Aorta (tissue), 5 donors: Measurements from ENCODE around the gene SYTL3. TPM values are rescaled to one million over a fixed set of nuclear protein-coding genes. Genes with fewer than 3 reads are reported as not detected.
"Not testable (repeated sequence)": the region's sequence is repeated elsewhere in the genome, so short reads cannot be mapped to it uniquely, and the experiment has no call there.

Experiments used
- ATAC-seq: fragments of 200-7000 bp; cut with Tn5 transposase; one replicate; pipeline ENCODE4 v1.9.1; 2022; ENCODE audit warnings: moderate library complexity; ENCODE audit not compliant: low FRiP score
- DNase-seq, 2 donors: peaks; one replicate each; pipeline ENCODE4 v3.0.0-alpha.2; 2020
- H3K27ac ChIP-seq, 2 donors: one replicate each; pipeline ENCODE4 v1.5.1; 2013; ENCODE audit warnings: low read length in 2 of 2, mild to moderate bottlenecking in 2 of 2, moderate library complexity in 2 of 2, control low read depth in 1 of 2, inconsistent platforms in 1 of 2, low read depth in 1 of 2
- H3K27me3 ChIP-seq, 2 donors: one replicate each; pipeline ENCODE4 v1.6.1; 2013; ENCODE audit warnings: control low read depth in 1 of 2, low read length in 1 of 2, mild to moderate bottlenecking in 1 of 2, moderate library complexity in 1 of 2; ENCODE audit not compliant: insufficient read depth in 2 of 2, control insufficient read depth in 1 of 2
- H3K36me3 ChIP-seq, 2 donors: one replicate each; pipeline ENCODE4 v1.6.1; 2013; ENCODE audit warnings: control low read depth in 1 of 2, low read length in 1 of 2, mild to moderate bottlenecking in 1 of 2; ENCODE audit not compliant: insufficient read depth in 2 of 2, control insufficient read depth in 1 of 2
- H3K4me1 ChIP-seq, 2 donors: one replicate each; pipeline ENCODE4 v1.6.1; 2013; ENCODE audit warnings: low read length in 2 of 2, control low read depth in 1 of 2, mild to moderate bottlenecking in 1 of 2, moderate library complexity in 1 of 2; ENCODE audit not compliant: insufficient read depth in 2 of 2, control insufficient read depth in 1 of 2
- H3K4me3 ChIP-seq, 2 donors: one replicate each; pipeline ENCODE4 v1.5.1; 2013; ENCODE audit warnings: low read length in 2 of 2, control low read depth in 1 of 2, mild to moderate bottlenecking in 1 of 2
- H3K9me3 ChIP-seq: one replicate; pipeline ENCODE4 v1.6.1; 2013; ENCODE audit warnings: mild to moderate bottlenecking, low read length; ENCODE audit not compliant: control insufficient read depth
- WGBS, 2 donors: extraction: QIAGEN DNeasy Blood & Tissue Kit; methylation state at CpG; one replicate each; pipeline ENCODE4 v1.1.7; 2013; 5-methylcytosine and 5-hydroxymethylcytosine counted together
- intact Hi-C, 2 donors: fragments of 100-400 bp; cut with DNase I; formaldehyde crosslinking; loops; one replicate each; pipeline versions ENCODE4 v1.14.2 to v1.15.0; 2022
- polyA plus RNA-seq, 2 donors: library from polyadenylated mRNA; stranded (reverse); fragments of 200-250 nt; gene quantifications; one replicate each; pipeline ENCODE4 v1.2.3, GENCODE V29; 2013
- total RNA-seq, 2 donors: library from RNA; stranded (reverse); fragmentation: NEBNext Ultra II Directional; extraction: Animal tissue kit (Norgen Biotek cat#: 25700); gene quantifications; one replicate each; pipeline ENCODE4 v1.2.1, GENCODE V29; 2021
- donor health status: healthy with polysubstance abuse.
- donor health status: Bipolar disorder and iron deficiency.
- donor health status: DM: no; HTN: no; CAD: no.
- donor health status: DM: no; HTN: no; CAD: no.
- donor health status: DM: yes; HTN: yes; CAD: no.

SYTL3 gene
- total and polyA plus RNA-seq, 4 donors, result 0.64 to 4.7 (median 2.4) TPM

- WGBS, 2 donors, result 97 to 98% methylated on average over 18 of the region's 18 CpGs
- no peak overlapping the region for H3K4me3 ChIP-seq
- intact Hi-C loops, result no loop called here
Observed at GRCh38 chr6:158665332-158665731, 15.5 kb downstream of the SYTL3 start.

GRCh38 chr6:158666628-158667359, 16.9 kb downstream of the SYTL3 start:
- H3K27ac ChIP-seq, result no peak overlapping the region
- intact Hi-C loops, result no loop called here

More at GRCh38 chr6:158665332-158665731, 15.5 kb downstream of the SYTL3 start:
- Histone ChIP-seq H3K27ac (no peak overlapping the region), H3K36me3 (no peaks in the 10 kb centered on the region), H3K4me1 (no peaks in the 10 kb centered on the region), H3K9me3 (no peaks in the 10 kb centered on the region), H3K27me3 (no peaks in the 10 kb centered on the region)
- ATAC-seq (no peak), DNase-seq (no peak)

GRCh38 chr6:158667360-158667981, 17.6 kb downstream of the SYTL3 start:
- intact Hi-C loops, result no loop called here
- WGBS, 2 donors, result 94 to 95% methylated on average over 8 of the region's 8 CpGs
- ATAC-seq (no peak), DNase-seq (no peak)
- no peaks in the 10 kb centered on the region for H3K36me3 ChIP-seq
- no peak overlapping the region for H3K4me3 ChIP-seq
- H3K9me3 ChIP-seq, result no peaks in the 10 kb centered on the region
- H3K27me3 ChIP-seq, result no peaks in the 10 kb centered on the region
- no peaks in the 10 kb centered on the region for H3K4me1 ChIP-seq
- H3K27ac ChIP-seq, result no peak overlapping the region

More at GRCh38 chr6:158666628-158667359, 16.9 kb downstream of the SYTL3 start:
- DNase-seq (no peak), ATAC-seq (peak; percentile 45)
- H3K4me3 ChIP-seq, result no peak overlapping the region
- H3K36me3 ChIP-seq, result no peaks in the 10 kb centered on the region
- no peaks in the 10 kb centered on the region for H3K4me1 ChIP-seq
- no peaks in the 10 kb centered on the region for H3K27me3 ChIP-seq
- 85% methylated on average over 14 of the region's 14 CpGs for WGBS, 2 donors
- H3K9me3 ChIP-seq, result no peaks in the 10 kb centered on the region

- WGBS, 2 donors, result 76 to 89% methylated on average over 7 of the region's 7 CpGs
- no peak overlapping the region for H3K4me3 ChIP-seq
- H3K27me3 ChIP-seq, result no peaks in the 10 kb centered on the region
- ATAC-seq (no peak), DNase-seq (no peak)
- H3K4me1 ChIP-seq, result no peaks in the 10 kb centered on the region
- no peak overlapping the region for H3K27ac ChIP-seq
- H3K9me3 ChIP-seq, result no peaks in the 10 kb centered on the region
- intact Hi-C loops, result no loop called here
- H3K36me3 ChIP-seq, result no peaks in the 10 kb centered on the region
Observed at GRCh38 chr6:158668707-158669103, 18.9 kb downstream of the SYTL3 start.

- H3K4me1 ChIP-seq, result no peaks in the 10 kb centered on the region
- ATAC-seq (no peak), DNase-seq (peak in 1 of 2 donors; percentile 2)
- H3K9me3 ChIP-seq, result no peaks in the 10 kb centered on the region
- H3K27ac ChIP-seq, result no peak overlapping the region
- no peaks in the 10 kb centered on the region for H3K27me3 ChIP-seq
- 82 to 87% methylated on average over 7 of the region's 7 CpGs for WGBS, 2 donors
- intact Hi-C loops, result no loop called here
- H3K4me3 ChIP-seq, result no peak overlapping the region
- no peaks in the 10 kb centered on the region for H3K36me3 ChIP-seq
Observed at GRCh38 chr6:158669145-158670035, 19.5 kb downstream of the SYTL3 start.

- intact Hi-C loops, ATAC-seq, H3K9me3 ChIP-seq, H3K4me1 ChIP-seq, H3K27ac ChIP-seq, H3K36me3 ChIP-seq, H3K27me3 ChIP-seq, DNase-seq, H3K4me3 ChIP-seq: not testable (repeated sequence)
- WGBS, 2 donors, result 86 to 87% methylated on average over 8 of the region's 8 CpGs
Observed at GRCh38 chr6:158672119-158672518, 22.3 kb downstream of the SYTL3 start.

GRCh38 chr6:158672726-158673125, 22.9 kb downstream of the SYTL3 start:
- DNase-seq (no peak), ATAC-seq (no peak)
- Histone ChIP-seq H3K27ac (no peak overlapping the region), H3K27me3 (no peaks in the 10 kb centered on the region), H3K4me3 (no peak overlapping the region), H3K9me3 (no peaks in the 10 kb centered on the region), H3K36me3 (no peaks in the 10 kb centered on the region), H3K4me1 (no peaks in the 10 kb centered on the region)
- intact Hi-C loops, result no loop called here
- 95 to 96% methylated on average over 6 of the region's 6 CpGs for WGBS, 2 donors

GRCh38 chr6:158674342-158675131, 24.7 kb downstream of the SYTL3 start:
- Histone ChIP-seq H3K27ac (no peak overlapping the region), H3K4me1 (no peaks in the 10 kb centered on the region), H3K4me3 (no peak overlapping the region), H3K27me3 (no peaks in the 10 kb centered on the region), H3K9me3 (no peaks in the 10 kb centered on the region), H3K36me3 (no peaks in the 10 kb centered on the region)
- WGBS, 2 donors, result 89 to 92% methylated on average over 14 of the region's 14 CpGs
- DNase-seq (no peak), ATAC-seq (no peak)
- intact Hi-C loops, result no loop called here
